ENCODE data around the gene USP40. TPM values are rescaled to one million over a fixed set of nuclear protein-coding genes. Genes with fewer than 3 reads are reported as not detected.

Gene USP40
- total and polyA plus RNA-seq, 2 donors (not counting 1 experiment from before 2014, with no cell fraction given) = 19.8 to 37.0 TPM

- 100% methylated on average over 2 of the region's 4 CpGs for WGBS (ENCODE audit: insufficient coverage)
- Histone ChIP-seq H3K79me2 (ENCODE audit: control insufficient read depth, insufficient read depth, low read length) (no peaks in the 10 kb centered on the region), H4K20me1 (ENCODE audit: control insufficient read depth, insufficient read depth, low read length, poor library complexity, severe bottlenecking) (no peaks in the 10 kb centered on the region), H3K4me1 (ENCODE audit: control insufficient read depth in 2 of 2, insufficient read depth in 2 of 2, low read length in 2 of 2) (peaks cover 3% of the 10 kb centered on the region in 2 donors), H3K9ac (ENCODE audit: low read length) (no peak overlapping the region), H3K27ac (ENCODE audit: low read length in 2 of 2) (no peak overlapping the region), H2AFZ (ENCODE audit: insufficient read depth, low read depth, low read length, poor library complexity, severe bottlenecking) (no peak overlapping the region), H3K27me3 (replicated peaks in 1 of 4; ENCODE audit: control extremely low read depth in 1 of 4, control insufficient read depth in 3 of 4, insufficient read depth in 4 of 4, low read length in 3 of 4) (no peaks in the 10 kb centered on the region), H3K4me3 (ENCODE audit: control extremely low read depth in 1 of 5, extremely low read depth in 1 of 5, insufficient read depth in 1 of 5, low read depth in 2 of 5, low read length in 4 of 5) (no peak overlapping the region), H3K9me3 (ENCODE audit: control extremely low read depth in 1 of 3, control insufficient read depth in 2 of 3, insufficient read depth in 1 of 3, low read length in 2 of 3) (no peaks in the 10 kb centered on the region), H3K4me2 (replicated peaks; ENCODE audit: low read depth, low read length, poor library complexity, severe bottlenecking) (no peak overlapping the region), H3K36me3 (replicated peaks in 1 of 2; ENCODE audit: control extremely low read depth in 1 of 2, control insufficient read depth in 1 of 2, extremely low read depth in 1 of 2, insufficient read depth in 2 of 2, low read length in 1 of 2) (peaks cover 7 to 24% of the 10 kb centered on the region in 2 experiments)
- Mint-ChIP-seq H3K27ac (no peak overlapping the region), H3K4me3 (no peak overlapping the region), H3K4me1 (peaks cover 8% of the 10 kb centered on the region), H3K9me3 (ENCODE audit: insufficient read depth) (no peaks in the 10 kb centered on the region), H3K27me3 (no peaks in the 10 kb centered on the region)
- TF ChIP-seq EZH2 (IDR thresholded peaks at IDR 0.05; ENCODE audit: borderline replicate concordance, insufficient read depth, low read depth, low read length, poor library complexity, severe bottlenecking) = no peak
- TF ChIP-seq CTCF (IDR thresholded peaks at IDR 0.05) = no peak
- ATAC-seq (ENCODE audit: low read depth) (no peak), DNase-seq (no peak)
- ChIA-PET CTCF (no interaction called here), POLR2A (no interaction called here)
- intact Hi-C loops (cut with micrococcal nuclease) = no loop called here
Measured at GRCh38 chr2:233492751-233493150, 73.8 kb downstream of the USP40 start.

GRCh38 chr2:233492078-233492477 lies 74.5 kb downstream of the USP40 start:
- Histone ChIP-seq H3K27me3 (replicated peaks in 1 of 4; ENCODE audit: control extremely low read depth in 1 of 4, control insufficient read depth in 3 of 4, insufficient read depth in 4 of 4, low read length in 3 of 4) (no peaks in the 10 kb centered on the region), H3K79me2 (ENCODE audit: control insufficient read depth, insufficient read depth, low read length) (no peaks in the 10 kb centered on the region), H3K4me1 (ENCODE audit: control insufficient read depth in 2 of 2, insufficient read depth in 2 of 2, low read length in 2 of 2) (no peaks in the 10 kb centered on the region), H3K9me3 (ENCODE audit: control extremely low read depth in 1 of 3, control insufficient read depth in 2 of 3, insufficient read depth in 1 of 3, low read length in 2 of 3) (no peaks in the 10 kb centered on the region), H3K4me2 (replicated peaks; ENCODE audit: low read depth, low read length, poor library complexity, severe bottlenecking) (no peak overlapping the region), H3K27ac (ENCODE audit: low read length in 2 of 2) (no peak overlapping the region), H3K9ac (ENCODE audit: low read length) (no peak overlapping the region), H4K20me1 (ENCODE audit: control insufficient read depth, insufficient read depth, low read length, poor library complexity, severe bottlenecking) (no peaks in the 10 kb centered on the region), H2AFZ (ENCODE audit: insufficient read depth, low read depth, low read length, poor library complexity, severe bottlenecking) (no peak overlapping the region), H3K36me3 (replicated peaks in 1 of 2; ENCODE audit: control extremely low read depth in 1 of 2, control insufficient read depth in 1 of 2, extremely low read depth in 1 of 2, insufficient read depth in 2 of 2, low read length in 1 of 2) (peaks cover 7 to 27% of the 10 kb centered on the region in 2 experiments), H3K4me3 (ENCODE audit: control extremely low read depth in 1 of 5, extremely low read depth in 1 of 5, insufficient read depth in 1 of 5, low read depth in 2 of 5, low read length in 4 of 5) (no peak overlapping the region)
- Mint-ChIP-seq H3K9me3 (ENCODE audit: insufficient read depth) (no peaks in the 10 kb centered on the region), H3K4me3 (no peak overlapping the region), H3K27ac (no peak overlapping the region), H3K4me1 (peaks cover 4% of the 10 kb centered on the region), H3K27me3 (no peaks in the 10 kb centered on the region)
- POLR2A ChIA-PET = no interaction called here
- DNase-seq (no peak), ATAC-seq (ENCODE audit: low read depth) (no peak)
- CTCF ChIA-PET = no interaction called here
- WGBS (ENCODE audit: insufficient coverage) = no CpG with 5 or more reads among the region's 4 CpGs
- intact Hi-C loops (cut with micrococcal nuclease) = no loop called here
- TF ChIP-seq EZH2 (IDR thresholded peaks at IDR 0.05; ENCODE audit: borderline replicate concordance, insufficient read depth, low read depth, low read length, poor library complexity, severe bottlenecking) (no peak), CTCF (IDR thresholded peaks at IDR 0.05) (no peak)

Measured in B cell (primary cell).